MM.1S (cell line): ENCODE data around the gene ANKH.

Experiments used
- DNase-seq: peaks from one replicate; pipeline ENCODE4 v3.0.0-alpha.2; 2015
- H2AFZ ChIP-seq: fragments of 300-600 bp; sonication (generic); 2 replicates; pipeline ENCODE4 v1.6.0; 2016; ENCODE audit warnings: antibody characterized with exemption, low read length
- H3F3A ChIP-seq: fragments of 300-600 bp; sonication (generic); 2 replicates; pipeline ENCODE4 v1.6.1; 2016; ENCODE audit warnings: mild to moderate bottlenecking, antibody characterized with exemption, low read length, moderate library complexity, mixed read lengths; ENCODE audit not compliant: insufficient read depth
- H3K27ac ChIP-seq: fragments of 300-600 bp; sonication (generic); 2 replicates; pipeline ENCODE4 v1.5.1; 2016; ENCODE audit warnings: mild to moderate bottlenecking, low read length
- H3K27me3 ChIP-seq: fragments of 300-600 bp; sonication (generic); replicated peaks from 2 replicates; pipeline ENCODE4 v1.6.0; 2016; ENCODE audit warnings: low read length; ENCODE audit not compliant: insufficient read depth
- H3K36me3 ChIP-seq: fragments of 300-600 bp; sonication (generic); replicated peaks from 2 replicates; pipeline ENCODE4 v1.6.1; 2016; ENCODE audit warnings: mild to moderate bottlenecking, low read length, mixed read lengths; ENCODE audit not compliant: insufficient read depth
- H3K4me1 ChIP-seq: fragments of 300-600 bp; sonication (generic); 2 replicates; pipeline ENCODE4 v1.6.1; 2016; ENCODE audit warnings: low read length, mixed read lengths
- H3K4me2 ChIP-seq: fragments of 300-600 bp; sonication (generic); 2 replicates; pipeline ENCODE4 v1.6.0; 2016; ENCODE audit warnings: low read depth, low read length
- H3K4me3 ChIP-seq: fragments of 300-600 bp; sonication (generic); 2 replicates; pipeline ENCODE4 v1.5.1; 2016; ENCODE audit warnings: low read length, mixed read lengths
- H3K79me2 ChIP-seq: fragments of 300-600 bp; sonication (generic); 2 replicates; pipeline ENCODE4 v1.6.1; 2016; ENCODE audit warnings: mixed run types, low read length, mixed read lengths
- H3K9ac ChIP-seq: fragments of 300-600 bp; sonication (generic); 2 replicates; pipeline ENCODE4 v1.6.1; 2016; ENCODE audit warnings: low read length, mixed read lengths
- H3K9me2 ChIP-seq: fragments of 300-600 bp; sonication (generic); replicated peaks from 2 replicates; pipeline ENCODE4 v1.6.1; 2016; ENCODE audit warnings: mild to moderate bottlenecking, low read length, mixed read lengths; ENCODE audit not compliant: insufficient read depth
- H3K9me3 ChIP-seq: fragments of 300-600 bp; sonication (generic); replicated peaks from 2 replicates; pipeline ENCODE4 v1.6.1; 2016; ENCODE audit warnings: mild to moderate bottlenecking, low read length, mixed read lengths; ENCODE audit not compliant: insufficient read depth
- H4K20me1 ChIP-seq: fragments of 300-600 bp; sonication (generic); 2 replicates; pipeline ENCODE4 v1.6.1; 2016; ENCODE audit warnings: mild to moderate bottlenecking, low read length, moderate library complexity, mixed read lengths; ENCODE audit not compliant: insufficient read depth
- CTCF ChIP-seq: fragments of 300-600 bp; sonication (generic); IDR thresholded peaks from 2 replicates; pipeline ENCODE4 v1.5.1; 2016; ENCODE audit warnings: antibody characterized with exemption, low read length, mixed read lengths
- EZH2 ChIP-seq: fragments of 300-600 bp; sonication (generic); optimal IDR thresholded peaks from 2 replicates; pipeline ENCODE3; 2017; ENCODE audit warnings: low read depth, mild to moderate bottlenecking, antibody characterized with exemption, low read length, mixed read lengths
- EZH2phosphoT487 ChIP-seq: fragments of 300-600 bp; sonication (generic); IDR thresholded peaks from 2 replicates; pipeline ENCODE4 v1.6.1; 2018; ENCODE audit warnings: antibody characterized with exemption, low read length

ANKH gene

DNA sequence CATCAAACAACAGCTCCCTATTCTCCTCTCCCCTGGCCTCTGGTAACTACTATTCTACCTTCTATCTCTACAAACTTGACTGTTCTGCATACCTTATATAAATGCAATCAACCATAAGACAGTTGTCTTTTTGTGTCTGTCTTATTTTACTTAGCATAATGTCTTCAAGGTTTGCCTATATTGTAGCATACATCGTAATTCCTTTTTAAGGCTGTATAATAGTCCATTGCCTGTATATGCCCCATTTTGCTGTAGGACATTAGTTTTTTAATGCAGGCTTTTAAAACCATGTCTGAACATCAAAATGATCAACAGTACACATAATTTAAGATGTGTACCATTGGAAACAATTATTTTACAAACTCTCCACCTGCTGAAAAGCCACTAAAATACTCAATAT, 12.4 kb downstream of the ANKH start:
- Histone ChIP-seq H3K4me1 (no peaks in the 10 kb centered on the region), H3F3A (no peaks in the 10 kb centered on the region), H3K9me2 (no peaks in the 10 kb centered on the region), H3K4me3 (no peak overlapping the region), H4K20me1 (no peaks in the 10 kb centered on the region), H2AFZ (no peak overlapping the region), H3K36me3 (no peaks in the 10 kb centered on the region), H3K27ac (no peak overlapping the region), H3K27me3 (no peaks in the 10 kb centered on the region), H3K4me2 (no peak overlapping the region), H3K9me3 (no peaks in the 10 kb centered on the region), H3K79me2 (peaks cover 84% of the 10 kb centered on the region), H3K9ac (no peak overlapping the region)
- TF ChIP-seq EZH2phosphoT487: no peak
- no peak for TF ChIP-seq CTCF
- TF ChIP-seq EZH2: no peak
- DNase-seq: no peak

GRCh38 chr5:14855366-14855765, 16.2 kb downstream of the ANKH start:
- H3K36me3 ChIP-seq: no peaks in the 10 kb centered on the region
- H3K9ac ChIP-seq: no peak overlapping the region
- no peaks in the 10 kb centered on the region for H4K20me1 ChIP-seq
- H3K9me3 ChIP-seq: no peaks in the 10 kb centered on the region
- peaks cover 76% of the 10 kb centered on the region for H3K79me2 ChIP-seq
- no peak overlapping the region for H2AFZ ChIP-seq
- no peak overlapping the region for H3K27ac ChIP-seq
- no peaks in the 10 kb centered on the region for H3K9me2 ChIP-seq
- no peaks in the 10 kb centered on the region for H3K4me1 ChIP-seq
- no peak overlapping the region for H3K4me2 ChIP-seq
- TF ChIP-seq EZH2phosphoT487: no peak
- H3K27me3 ChIP-seq: no peaks in the 10 kb centered on the region
- H3K4me3 ChIP-seq: no peak overlapping the region
- DNase-seq: no peak
- H3F3A ChIP-seq: no peaks in the 10 kb centered on the region

GRCh38 chr5:14854799-14855198, 16.8 kb downstream of the ANKH start:
- Histone ChIP-seq H4K20me1 (no peaks in the 10 kb centered on the region), H3K27ac (no peak overlapping the region), H3F3A (no peaks in the 10 kb centered on the region), H3K27me3 (no peaks in the 10 kb centered on the region), H3K4me3 (no peak overlapping the region), H3K79me2 (peaks cover 71% of the 10 kb centered on the region), H3K36me3 (no peaks in the 10 kb centered on the region), H3K9me3 (no peaks in the 10 kb centered on the region), H3K9ac (no peak overlapping the region), H3K4me1 (no peaks in the 10 kb centered on the region), H2AFZ (no peak overlapping the region), H3K9me2 (no peaks in the 10 kb centered on the region), H3K4me2 (no peak overlapping the region)
- DNase-seq: no peak
- TF ChIP-seq EZH2phosphoT487: no peak
- TF ChIP-seq CTCF: no peak
- TF ChIP-seq EZH2: no peak

GRCh38 chr5:14853685-14854084, 17.9 kb downstream of the ANKH start:
- H3K4me1 ChIP-seq: no peaks in the 10 kb centered on the region
- peaks cover 62% of the 10 kb centered on the region for H3K79me2 ChIP-seq
- no peaks in the 10 kb centered on the region for H3K9me2 ChIP-seq
- H3K27ac ChIP-seq: no peak overlapping the region
- no peaks in the 10 kb centered on the region for H4K20me1 ChIP-seq
- no peak overlapping the region for H3K9ac ChIP-seq
- H3K4me3 ChIP-seq: no peak overlapping the region
- H3K27me3 ChIP-seq: no peaks in the 10 kb centered on the region
- no peak for DNase-seq
- no peaks in the 10 kb centered on the region for H3K9me3 ChIP-seq
- TF ChIP-seq EZH2phosphoT487: no peak
- no peak for TF ChIP-seq EZH2
- TF ChIP-seq CTCF: no peak
- no peaks in the 10 kb centered on the region for H3K36me3 ChIP-seq
- H3K4me2 ChIP-seq: no peak overlapping the region
- no peaks in the 10 kb centered on the region for H3F3A ChIP-seq
- no peak overlapping the region for H2AFZ ChIP-seq
